ENCODE measurements around the gene B4GALT2.

DNA sequence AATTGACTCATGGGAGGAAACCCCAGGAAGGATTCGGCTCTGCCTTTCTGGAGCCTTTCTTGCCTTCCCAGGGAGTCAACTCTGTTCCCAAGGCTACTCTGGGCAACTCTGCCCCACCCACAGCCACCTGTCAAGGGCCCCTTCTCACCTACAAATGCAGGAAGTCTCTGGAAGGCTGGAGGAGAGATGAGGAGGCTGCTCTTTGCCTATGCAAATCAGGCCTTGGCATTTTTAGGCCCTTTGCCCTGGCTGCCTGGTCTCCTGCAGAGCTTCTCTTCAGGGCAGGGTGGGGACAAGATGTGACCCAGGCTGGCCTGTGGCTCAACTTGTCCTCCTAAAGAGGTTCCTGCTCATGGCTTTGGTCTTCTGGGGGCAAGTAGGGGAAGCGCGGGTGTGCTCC lies 46.8 kb downstream of the B4GALT2 start:
- no peak for TF ChIP-seq SUZ12 (IDR thresholded peaks at IDR 0.05; ENCODE audit: extremely low read depth, insufficient read depth, insufficient read length)
- TF ChIP-seq ZNF274 (IDR thresholded peaks at IDR 0.05; ENCODE audit: low read depth, low read length) = no peak

Data from NT2/D1 (cell line).